HG03354 (cell line): ENCODE measurements around the gene KRT86.
"Not testable (repeated sequence)": the region's sequence is repeated elsewhere in the genome, so short reads cannot be mapped to it uniquely, and the experiment has no call there.

Experiments used
- ATAC-seq: cut with Tn5 transposase; IDR thresholded peaks from one replicate; pipeline ENCODE4 v1.9.1; 2021; ENCODE audit warnings: mild to moderate bottlenecking; ENCODE audit not compliant: unreplicated experiment, poor library complexity, severe bottlenecking

Gene KRT86

DNA sequence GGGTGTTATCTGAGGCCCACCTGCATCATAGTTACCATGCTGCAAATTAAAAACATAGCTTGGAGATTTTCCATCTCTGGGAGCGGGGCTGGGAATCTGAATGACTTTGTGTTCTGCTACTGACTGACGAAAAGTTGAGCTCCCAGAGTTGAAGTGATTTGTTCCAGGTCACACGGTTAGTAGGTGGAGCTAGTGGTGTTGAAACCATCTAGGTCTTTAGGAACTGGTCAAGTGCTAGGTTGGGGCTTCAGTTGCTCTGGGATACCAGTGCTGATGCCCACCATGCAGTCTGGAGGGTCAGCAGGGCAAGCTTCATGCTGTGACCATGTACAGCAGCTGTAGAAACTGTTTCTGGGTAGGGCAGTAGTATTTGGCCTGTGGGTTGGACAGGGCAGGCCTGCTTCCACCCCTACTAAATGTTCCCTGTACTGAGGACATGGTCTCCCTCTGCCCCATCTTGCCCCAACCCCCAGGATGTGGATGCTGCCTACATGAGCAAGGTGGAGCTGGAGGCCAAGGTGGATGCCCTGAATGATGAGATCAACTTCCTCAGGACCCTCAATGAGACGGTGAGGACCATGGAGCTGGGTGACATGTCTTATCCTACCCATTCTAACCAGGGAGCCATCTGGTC, 36.1 kb upstream of the KRT86 start:
- ATAC-seq: no peak

DNA sequence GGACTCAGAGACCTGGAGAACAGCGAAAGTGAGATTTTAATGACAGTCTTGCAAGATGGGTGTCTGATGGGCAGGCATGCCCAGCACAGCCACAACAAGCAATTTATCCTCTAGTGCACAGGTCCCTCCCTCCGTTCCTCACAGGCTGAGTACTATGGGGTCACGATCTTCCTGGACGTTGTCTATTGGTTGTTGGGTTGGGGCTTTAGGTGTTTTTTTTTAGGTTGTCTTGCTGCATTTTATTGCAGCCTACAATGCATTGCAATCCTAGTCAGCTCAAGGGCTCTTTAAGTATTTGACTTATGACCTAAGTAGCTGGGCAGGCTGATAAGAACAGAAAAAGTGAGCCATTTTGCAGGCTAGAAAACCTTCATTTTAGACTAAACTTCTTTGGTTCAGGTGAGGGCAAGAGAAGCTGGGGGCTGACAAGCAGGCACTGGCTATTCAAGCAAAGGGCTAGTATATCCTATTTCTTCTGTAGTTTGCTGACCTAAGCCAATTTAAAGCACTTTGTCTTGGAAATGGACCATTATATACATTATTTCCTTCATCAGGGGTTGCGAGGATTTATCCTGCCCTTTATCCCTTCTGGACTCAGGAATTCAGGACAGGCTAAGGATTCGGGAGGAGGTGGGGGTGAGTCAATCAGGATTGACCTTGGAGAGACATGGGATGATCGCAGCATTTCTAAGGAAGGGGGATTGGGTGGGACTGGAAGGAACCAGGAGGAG, 35.4 kb upstream of the KRT86 start:
- no peak for ATAC-seq

DNA sequence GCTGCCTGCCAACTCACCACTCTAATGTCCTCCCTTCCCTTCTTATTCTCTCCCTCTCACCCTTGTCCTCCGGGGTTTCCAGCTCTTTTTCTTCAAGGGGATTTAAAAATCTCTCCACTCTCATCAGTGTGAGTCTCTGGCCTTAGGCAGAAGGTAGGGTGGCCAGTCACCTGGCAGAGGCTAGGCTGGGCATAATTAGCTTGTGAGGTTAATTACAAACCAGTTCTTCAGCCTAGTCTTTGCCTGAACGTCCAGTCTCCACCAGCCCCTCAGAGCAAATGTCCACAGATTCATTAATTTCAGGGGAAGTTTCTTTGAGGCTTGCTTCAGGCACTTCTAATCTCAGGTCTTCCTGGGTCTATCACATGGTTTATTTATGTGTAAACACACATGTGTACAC, 34.7 kb upstream of the KRT86 start:
- no peak for ATAC-seq

DNA sequence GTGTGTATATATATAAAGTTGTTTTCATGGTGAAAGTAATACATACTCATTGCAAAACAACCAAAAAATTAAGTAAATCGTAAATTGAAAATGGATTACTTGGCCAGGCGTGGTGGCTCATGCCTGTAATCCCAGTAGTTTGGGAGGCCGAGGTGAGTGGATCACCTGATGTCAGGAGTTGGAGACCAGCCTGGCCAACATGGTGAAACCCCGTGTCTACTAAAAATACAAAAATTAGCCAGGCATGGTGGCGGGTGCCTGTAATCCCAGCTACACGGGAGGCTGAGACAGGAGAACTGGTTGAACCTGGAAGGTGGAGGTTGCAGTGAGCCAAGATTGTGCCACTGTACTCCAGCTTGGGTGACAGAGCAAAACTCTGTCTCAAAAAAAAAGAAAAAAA, 34.2 kb upstream of the KRT86 start:
- not testable (repeated sequence) for ATAC-seq

DNA sequence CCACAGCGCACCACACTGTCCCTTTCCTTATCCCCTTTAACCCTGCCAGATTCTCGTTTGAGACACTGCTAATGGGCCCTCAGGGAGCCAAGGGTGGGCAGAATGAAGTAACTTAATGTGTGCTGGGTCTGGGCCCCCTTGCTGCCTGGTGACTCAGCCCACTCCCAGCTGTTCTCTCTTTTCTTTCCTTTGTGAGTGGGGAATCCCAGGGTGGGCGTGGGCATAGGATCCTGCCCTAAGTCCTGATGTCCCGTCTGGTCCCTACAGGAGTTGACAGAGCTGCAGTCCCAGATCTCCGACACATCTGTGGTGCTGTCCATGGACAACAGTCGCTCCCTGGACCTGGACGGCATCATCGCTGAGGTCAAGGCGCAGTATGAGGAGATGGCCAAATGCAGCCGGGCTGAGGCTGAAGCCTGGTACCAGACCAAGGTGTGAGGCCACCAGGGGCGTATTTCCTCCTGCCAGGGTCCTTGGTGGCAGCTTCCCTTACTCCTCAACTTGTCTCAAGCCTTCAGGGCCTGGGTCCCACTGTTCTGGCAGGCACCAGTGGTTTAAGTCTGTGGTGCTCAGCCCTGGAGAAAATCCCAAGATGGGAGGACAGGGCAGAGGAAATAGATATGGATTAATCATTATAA, 33.1 kb upstream of the KRT86 start:
- ATAC-seq: no peak

DNA sequence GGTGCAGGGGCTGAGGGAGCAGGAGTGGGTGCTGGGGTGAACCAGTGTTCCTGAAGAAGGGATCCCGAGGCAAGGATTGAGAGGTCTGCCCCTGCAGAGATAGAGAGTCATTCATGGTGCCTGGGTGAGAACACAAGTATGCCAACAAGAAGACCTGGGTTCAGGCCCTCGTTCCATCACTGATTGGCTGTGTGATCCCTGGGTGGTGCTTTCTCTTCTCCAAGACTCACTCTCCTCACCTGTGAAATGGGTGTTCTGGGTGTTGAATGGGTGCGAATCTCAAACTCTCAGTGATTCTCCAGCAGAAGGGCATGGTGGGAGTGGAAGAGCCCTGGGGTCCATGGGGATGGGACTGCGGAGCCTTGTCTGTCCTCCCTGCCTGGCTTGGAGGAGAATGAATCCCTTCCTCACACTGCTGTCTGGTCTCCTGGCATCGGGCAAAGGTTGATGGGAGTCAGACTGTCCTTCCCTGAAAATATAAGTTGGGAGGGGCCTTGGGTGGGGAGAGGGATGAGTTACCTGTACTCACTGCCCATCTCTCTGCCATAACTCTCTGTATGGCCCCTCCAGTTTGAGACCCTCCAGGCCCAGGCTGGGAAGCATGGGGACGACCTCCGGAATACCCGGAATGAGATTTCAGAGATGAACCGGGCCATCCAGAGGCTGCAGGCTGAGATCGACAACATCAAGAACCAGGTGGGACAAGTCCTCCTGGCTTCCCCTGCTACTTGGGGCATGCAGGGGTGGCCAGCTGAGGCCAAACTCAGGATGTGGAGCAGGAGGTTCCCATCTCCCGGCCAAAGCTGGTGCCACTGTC, 31.8 kb upstream of the KRT86 start:
- ATAC-seq: no peak

DNA sequence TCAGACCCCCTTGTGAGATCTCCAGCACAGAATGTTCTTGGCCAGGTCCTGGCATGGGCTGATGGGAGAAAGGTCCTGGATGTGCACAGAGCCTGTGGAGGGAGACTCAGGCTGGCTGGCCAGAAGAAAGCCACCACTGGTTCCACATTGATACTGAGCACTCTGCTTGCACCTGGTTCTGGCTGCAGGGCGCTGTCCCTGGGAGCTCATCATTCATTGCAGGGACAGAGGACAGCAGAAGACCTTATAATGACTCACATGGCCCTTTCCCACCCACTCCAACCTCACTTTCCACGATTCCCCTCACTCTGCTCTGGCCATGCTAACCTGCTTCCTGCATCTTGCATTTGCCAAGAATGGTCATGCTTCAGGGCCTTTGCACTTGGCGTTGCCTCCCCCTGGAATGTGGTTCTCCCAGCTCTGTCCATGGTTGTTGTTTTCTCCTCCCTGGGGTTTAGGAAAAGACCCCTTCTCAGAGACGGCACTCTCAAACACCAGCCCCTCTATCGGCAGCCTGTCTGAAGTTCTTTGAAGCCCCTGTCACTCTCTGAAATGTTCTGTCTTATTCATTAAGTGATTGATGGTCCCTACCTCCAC, 31.1 kb upstream of the KRT86 start:
- ATAC-seq: no peak

DNA sequence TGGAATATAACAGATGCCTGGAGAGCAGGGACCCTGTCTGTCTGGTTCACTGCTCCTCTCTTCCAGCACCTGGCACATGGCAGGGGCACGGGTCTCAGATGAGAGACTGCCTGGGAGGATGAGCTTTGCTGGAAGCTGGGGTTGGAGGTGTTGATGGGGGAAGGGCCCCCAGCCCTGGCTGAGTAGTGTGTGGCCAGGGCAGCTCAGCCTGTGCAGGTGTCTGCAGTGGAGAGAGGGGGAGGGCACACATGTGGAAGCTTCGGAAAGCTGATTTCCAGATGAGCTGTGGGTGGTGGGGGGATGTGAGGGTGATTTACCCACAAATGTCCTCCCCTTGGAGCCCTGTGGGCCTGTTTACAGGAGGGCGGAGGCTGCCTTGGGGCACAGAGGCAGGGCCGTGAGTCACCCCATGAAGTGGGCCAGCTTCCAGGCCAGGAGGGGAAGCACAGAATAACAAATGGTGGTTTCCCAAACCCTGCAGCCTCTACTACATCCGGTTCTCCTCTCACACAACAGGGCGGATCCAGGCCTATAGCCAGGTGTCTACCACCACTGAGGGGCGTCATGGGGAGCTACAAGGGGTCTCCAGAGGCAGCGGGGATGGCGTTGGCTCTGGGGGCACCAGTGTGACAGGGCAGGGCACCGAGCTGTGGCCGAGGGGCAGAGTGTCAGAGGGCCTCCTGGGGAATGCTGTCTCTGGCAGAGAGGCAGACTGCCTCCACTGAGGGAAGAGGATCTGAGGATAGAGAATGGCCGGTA, 30.4 kb upstream of the KRT86 start:
- ATAC-seq: peak; percentile 93

DNA sequence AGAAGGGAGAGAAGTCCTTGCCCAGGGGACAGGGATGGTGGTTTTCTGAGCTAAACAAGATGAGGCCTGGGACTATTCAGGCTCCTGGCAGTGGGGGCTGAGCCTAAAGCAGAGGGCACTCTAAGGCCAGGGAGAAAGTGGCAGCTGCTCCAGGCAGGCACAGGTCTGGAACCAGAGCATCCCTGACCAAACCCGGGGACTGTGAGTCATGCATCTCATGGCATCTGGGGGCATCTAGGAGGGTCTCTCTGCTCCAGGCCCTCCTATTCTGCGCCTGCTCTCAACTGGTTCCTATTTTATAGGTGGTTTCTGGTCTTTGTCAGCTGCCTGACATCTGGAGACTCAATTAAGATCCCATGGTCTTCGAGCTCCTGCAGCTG, 29.8 kb upstream of the KRT86 start:
- no peak for ATAC-seq

DNA sequence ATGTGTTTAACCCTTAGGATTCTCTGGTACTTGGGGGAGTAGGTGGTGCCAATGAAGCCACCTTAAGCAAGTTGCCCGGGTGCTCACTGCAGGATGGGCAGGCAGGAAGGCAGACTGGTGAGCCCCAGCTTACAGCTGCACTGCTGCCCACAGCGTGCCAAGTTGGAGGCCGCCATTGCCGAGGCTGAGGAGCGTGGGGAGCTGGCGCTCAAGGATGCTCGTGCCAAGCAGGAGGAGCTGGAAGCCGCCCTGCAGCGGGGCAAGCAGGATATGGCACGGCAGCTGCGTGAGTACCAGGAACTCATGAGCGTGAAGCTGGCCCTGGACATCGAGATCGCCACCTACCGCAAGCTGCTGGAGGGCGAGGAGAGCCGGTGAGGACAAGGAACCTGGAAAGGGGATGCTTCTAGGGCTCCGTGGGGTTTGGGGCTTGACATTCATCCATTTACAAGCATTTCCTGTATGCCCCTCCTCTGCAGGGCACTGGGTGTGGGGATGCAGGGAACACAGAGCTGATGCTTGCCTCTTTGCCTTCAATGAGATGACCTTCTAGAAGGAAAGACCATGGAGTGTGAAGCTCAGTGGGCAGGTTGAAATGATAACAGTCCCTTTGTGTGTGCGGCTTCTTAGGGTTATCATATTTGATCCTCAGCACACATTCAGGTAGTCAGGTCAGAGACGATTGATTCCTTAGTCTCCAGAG, 29.0 kb upstream of the KRT86 start:
- ATAC-seq: no peak

DNA sequence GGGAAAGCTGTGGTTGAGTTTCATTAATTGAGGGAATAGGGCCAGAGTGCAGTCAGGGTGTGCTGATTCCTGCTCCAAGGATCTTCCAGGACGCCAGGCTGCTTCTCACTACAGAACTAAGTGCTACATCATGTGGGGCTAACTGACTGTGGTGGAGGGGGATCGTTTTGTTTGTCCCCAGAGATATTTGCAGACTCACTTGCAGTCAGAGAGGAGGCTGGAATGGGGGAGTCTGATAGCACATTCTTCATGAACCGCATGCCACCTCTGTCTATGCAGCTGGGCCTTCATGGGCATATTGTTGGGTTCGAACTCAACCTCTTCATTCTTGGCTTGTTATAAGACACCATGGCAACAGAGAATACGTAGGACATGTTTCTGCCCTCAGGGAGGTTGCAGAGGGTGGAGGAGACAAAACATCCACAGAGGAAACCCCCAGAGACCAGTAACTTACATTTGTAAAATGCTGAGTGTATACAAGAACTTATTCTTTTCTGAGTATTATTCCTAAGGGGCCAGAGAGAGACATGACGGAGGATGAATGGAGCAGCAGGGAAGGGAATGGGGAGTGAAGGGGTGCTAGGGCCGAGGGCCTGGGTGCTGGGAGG, 28.4 kb upstream of the KRT86 start:
- ATAC-seq: no peak

DNA sequence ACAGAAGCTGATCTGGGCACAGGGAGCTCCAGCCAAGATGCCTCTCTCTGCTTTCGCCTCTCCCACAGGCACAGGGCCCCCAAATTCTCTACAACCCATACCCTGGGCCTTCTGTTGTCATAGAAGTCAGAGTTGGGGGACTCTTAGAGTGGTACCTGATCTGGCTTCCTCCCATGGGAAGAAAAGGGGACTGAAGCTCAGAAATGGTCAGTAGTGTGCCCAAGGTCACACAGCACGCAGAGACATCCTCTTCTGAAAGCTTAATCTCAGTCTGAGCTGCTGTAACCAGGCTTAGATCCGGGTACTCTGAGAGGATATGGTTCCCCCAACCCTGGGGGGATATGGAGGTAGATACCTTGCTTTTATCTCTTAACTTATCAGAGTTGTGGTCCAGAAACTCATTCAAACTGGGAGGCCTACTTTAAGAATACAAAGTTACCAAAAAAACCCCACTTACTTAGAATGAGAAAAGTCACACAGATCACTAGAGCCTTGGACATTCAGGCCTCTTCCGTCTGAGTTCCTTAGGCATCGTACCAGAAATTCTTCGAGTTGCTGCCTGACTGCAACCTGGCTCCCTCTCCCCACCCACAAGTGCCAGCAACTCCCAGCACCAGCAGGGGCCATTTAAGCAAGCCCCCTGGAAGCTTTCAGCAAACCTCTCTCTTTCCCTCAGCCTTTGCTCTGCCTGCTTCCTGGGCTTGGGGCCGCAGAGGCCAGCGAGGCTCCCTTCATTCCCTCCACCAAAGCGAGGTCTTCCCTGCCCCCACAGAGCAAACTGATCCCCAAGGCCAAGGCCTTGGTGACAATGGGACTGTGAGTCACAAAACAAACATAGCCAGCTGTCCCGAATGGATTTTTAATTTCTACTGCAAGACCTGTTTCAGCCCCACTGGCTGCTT, 27.5 kb upstream of the KRT86 start:
- no peak for ATAC-seq

DNA sequence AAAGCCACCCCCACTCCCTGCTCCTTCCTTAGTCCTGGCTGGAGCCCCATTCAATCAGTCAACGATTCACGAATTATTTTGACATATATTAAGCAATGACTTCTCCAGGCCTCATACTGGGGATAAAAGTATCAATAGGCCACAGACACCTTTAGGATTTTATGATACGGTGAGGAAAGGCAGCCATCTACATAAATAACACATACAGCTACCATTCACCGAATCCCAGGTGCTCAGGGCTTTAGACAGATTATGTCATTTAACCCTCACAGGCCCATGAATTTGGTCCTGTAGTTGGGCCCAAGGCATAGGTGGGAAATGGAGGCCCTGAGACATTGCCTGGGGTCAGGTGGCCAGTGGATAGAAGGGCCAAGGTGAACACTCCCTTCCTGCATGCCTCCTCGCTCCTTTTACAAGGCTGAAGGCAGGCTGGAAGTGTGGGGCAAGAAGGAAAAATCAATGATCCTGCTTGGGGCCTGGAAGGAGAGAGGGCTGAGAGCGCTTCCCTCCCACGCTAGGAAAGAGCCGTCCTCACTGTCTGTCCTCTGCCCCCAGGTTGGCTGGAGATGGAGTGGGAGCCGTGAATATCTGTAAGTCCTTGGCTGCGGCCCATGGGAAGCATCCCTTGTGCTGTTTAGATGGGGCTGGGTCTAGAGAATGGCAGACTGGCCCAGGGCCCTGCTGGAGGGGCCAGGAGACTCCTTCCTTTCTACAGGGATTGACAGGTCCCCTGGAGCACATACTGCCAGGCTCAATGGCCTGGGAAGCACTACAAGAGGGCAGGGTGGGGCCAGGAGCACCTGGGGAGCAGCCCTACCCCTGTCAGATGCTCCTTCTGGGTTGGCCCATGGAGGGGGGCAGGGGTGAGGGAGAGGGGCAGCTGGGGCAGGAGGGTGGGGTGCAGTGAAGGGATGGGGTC, 26.6 kb upstream of the KRT86 start:
- no peak for ATAC-seq

DNA sequence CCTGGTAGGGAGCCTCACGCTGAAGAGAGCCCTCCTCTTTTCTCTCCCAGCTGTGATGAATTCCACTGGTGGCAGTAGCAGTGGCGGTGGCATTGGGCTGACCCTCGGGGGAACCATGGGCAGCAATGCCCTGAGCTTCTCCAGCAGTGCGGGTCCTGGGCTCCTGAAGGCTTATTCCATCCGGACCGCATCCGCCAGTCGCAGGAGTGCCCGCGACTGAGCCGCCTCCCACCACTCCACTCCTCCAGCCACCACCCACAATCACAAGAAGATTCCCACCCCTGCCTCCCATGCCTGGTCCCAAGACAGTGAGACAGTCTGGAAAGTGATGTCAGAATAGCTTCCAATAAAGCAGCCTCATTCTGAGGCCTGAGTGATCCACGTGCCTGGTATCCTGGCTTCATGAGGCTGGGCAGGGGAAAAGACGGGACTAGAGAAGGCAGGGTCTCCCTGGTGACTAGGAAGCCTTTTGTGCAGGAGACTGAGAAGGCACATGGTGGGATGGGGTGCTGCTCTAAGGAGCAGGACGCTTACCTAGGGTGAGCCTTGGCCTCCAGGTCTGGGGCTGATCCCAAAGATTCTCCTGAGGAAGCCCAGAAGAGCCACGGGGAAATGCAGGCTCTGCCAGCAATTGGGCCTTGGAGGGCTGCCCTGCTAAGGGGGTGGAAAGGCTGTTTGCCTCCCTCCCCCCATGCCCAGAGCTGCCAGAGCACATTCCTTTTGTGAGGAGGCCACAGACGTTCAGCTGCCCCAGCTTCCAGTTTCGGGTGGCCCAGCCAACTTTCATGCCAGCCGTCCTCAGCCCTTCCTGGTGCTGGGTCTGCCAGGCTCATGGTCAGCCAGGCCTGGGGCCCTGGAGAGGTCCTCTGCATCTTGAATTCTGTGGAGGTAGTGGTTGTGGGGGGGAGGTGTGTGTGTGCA, 25.6 kb upstream of the KRT86 start:
- no peak for ATAC-seq

DNA sequence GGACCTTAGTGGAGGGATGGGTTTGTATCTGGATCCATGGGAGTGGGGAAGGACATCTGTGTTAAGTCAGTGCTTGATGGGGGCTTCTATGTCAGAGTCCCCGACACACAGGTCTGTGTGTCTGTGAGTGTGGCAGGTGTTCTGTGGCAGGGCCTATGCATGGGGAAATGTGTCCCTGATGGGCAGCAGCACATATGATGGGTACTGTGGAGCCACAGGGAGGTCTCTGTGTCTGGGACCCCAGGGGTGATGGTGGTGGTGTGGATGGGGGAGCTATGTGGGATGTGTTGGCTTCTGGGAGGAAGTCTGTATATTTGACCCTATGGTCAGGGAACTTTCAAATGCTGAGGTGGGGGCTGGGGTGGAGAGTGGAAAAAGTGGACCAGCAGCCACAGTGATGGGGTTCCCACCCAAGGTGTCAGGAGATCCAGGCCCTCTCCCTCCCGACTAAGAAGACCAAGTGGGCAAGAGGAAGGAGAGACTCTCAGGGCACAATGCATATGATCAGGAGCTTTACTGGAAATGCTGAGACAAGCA, 24.9 kb upstream of the KRT86 start:
- no peak for ATAC-seq
